Activated CD8-positive, alpha-beta T cell treated with anti-CD3 and anti-CD28 coated beads for 36 hours (primary cell): ENCODE results near the gene N4BP2. TPM values are rescaled to one million over a fixed set of nuclear protein-coding genes. Genes with fewer than 3 reads are reported as not detected.

Experiments
- ATAC-seq: fragments of 200-7000 bp; cut with Tn5 transposase; one replicate; pipeline ENCODE4 v1.10.0; 2021; ENCODE audit warnings: mild to moderate bottlenecking, moderate library complexity
- CTCF ChIA-PET: fragments of 350-600 bp; sonication (Branson Sonifier 250); formaldehyde crosslinking; loops from one replicate; lab custom pipeline; 2021; ENCODE audit warnings: antibody characterized with exemption; lab: Charles Lee
- POLR2A ChIA-PET: fragments of 350-600 bp; sonication (Branson Sonifier 250); formaldehyde crosslinking; loops from one replicate; lab custom pipeline; 2021; ENCODE audit warnings: antibody characterized with exemption; lab: Charles Lee
- DNase-seq: peaks from one replicate; pipeline ENCODE4 v3.0.0-alpha.2; 2020
- H3K27ac Mint-ChIP-seq: one replicate; pipeline ENCODE4 v1.8.0; 2021; ENCODE audit warnings: mild to moderate bottlenecking, mixed read lengths
- H3K27me3 Mint-ChIP-seq: one replicate; pipeline ENCODE4 v1.8.0; 2021; ENCODE audit warnings: mixed read lengths
- H3K36me3 Mint-ChIP-seq: one replicate; pipeline ENCODE4 v1.8.0; 2021; ENCODE audit warnings: low read depth, mixed read lengths
- H3K4me1 Mint-ChIP-seq: one replicate; pipeline ENCODE4 v1.8.0; 2021; ENCODE audit warnings: low read depth, mixed read lengths
- H3K4me3 Mint-ChIP-seq: one replicate; pipeline ENCODE4 v1.8.0; 2021; ENCODE audit warnings: mild to moderate bottlenecking, moderate library complexity, mixed read lengths
- H3K9me3 Mint-ChIP-seq: one replicate; pipeline ENCODE4 v1.8.0; 2021; ENCODE audit warnings: mixed read lengths
- CTCF ChIP-seq: fragments of 200-600 bp; IDR thresholded peaks from one replicate; pipeline ENCODE4 v1.8.0; 2022; ENCODE audit warnings: antibody characterized with exemption, mild to moderate bottlenecking
- intact Hi-C: fragments of 100-400 bp; cut with micrococcal nuclease; formaldehyde crosslinking; loops from one replicate; pipeline ENCODE4 v1.10.0; 2022
- total RNA-seq, 2 experiments: library from RNA; stranded (reverse); gene quantifications; one replicate each; pipeline ENCODE4 v1.2.3, GENCODE V29; 2021

The N4BP2 gene
- total RNA-seq, 2 experiments from 2014 or later: 17.4 to 17.5 TPM

- TF ChIP-seq CTCF: no peak
- peaks cover 8% of the 10 kb centered on the region for H3K27me3 Mint-ChIP-seq
- no peak for ATAC-seq
- DNase-seq: no peak
- H3K27ac Mint-ChIP-seq: no peak overlapping the region
- peaks cover 18% of the 10 kb centered on the region for H3K4me1 Mint-ChIP-seq
- intact Hi-C loops: no loop called here
- POLR2A ChIA-PET: no interaction called here
- peaks cover 3% of the 10 kb centered on the region for H3K36me3 Mint-ChIP-seq
- CTCF ChIA-PET: no interaction called here
- no peaks in the 10 kb centered on the region for H3K9me3 Mint-ChIP-seq
- no peak overlapping the region for H3K4me3 Mint-ChIP-seq
Observed at GRCh38 chr4:40053161-40053560, 3.5 kb upstream of the N4BP2 start.

GRCh38 chr4:40055511-40055862, 1.2 kb upstream of the N4BP2 start:
- Mint-ChIP-seq H3K4me3 (peak overlapping the region; percentile 96), H3K4me1 (peaks cover 32% of the 10 kb centered on the region), H3K9me3 (no peaks in the 10 kb centered on the region), H3K27ac (peak overlapping the region; percentile 95), H3K27me3 (peaks cover 6% of the 10 kb centered on the region), H3K36me3 (peaks cover 5% of the 10 kb centered on the region)
- peak; percentile 27 for ATAC-seq
- intact Hi-C loops: loop anchor here (5.0 kb wide), 3 partner anchors 142 to 252 kb away; partner anchors contain the start of gene RHOH
- TF ChIP-seq CTCF: no peak
- peak; percentile 82 for DNase-seq
- ChIA-PET CTCF (interaction anchor here (0.7 to 2.4 kb wide), 19 partner anchors 10 to 358 kb away, joined by 3 to 16 read pairs (median 5); partner anchors contain the start of gene UBE2K), POLR2A (interaction anchor here (0.5 to 3.3 kb wide), 21 partner anchors 9 to 701 kb away, joined by 3 to 24 read pairs (median 6); partner anchors contain the start of genes LIAS, PDS5A and UBE2K)

DNA sequence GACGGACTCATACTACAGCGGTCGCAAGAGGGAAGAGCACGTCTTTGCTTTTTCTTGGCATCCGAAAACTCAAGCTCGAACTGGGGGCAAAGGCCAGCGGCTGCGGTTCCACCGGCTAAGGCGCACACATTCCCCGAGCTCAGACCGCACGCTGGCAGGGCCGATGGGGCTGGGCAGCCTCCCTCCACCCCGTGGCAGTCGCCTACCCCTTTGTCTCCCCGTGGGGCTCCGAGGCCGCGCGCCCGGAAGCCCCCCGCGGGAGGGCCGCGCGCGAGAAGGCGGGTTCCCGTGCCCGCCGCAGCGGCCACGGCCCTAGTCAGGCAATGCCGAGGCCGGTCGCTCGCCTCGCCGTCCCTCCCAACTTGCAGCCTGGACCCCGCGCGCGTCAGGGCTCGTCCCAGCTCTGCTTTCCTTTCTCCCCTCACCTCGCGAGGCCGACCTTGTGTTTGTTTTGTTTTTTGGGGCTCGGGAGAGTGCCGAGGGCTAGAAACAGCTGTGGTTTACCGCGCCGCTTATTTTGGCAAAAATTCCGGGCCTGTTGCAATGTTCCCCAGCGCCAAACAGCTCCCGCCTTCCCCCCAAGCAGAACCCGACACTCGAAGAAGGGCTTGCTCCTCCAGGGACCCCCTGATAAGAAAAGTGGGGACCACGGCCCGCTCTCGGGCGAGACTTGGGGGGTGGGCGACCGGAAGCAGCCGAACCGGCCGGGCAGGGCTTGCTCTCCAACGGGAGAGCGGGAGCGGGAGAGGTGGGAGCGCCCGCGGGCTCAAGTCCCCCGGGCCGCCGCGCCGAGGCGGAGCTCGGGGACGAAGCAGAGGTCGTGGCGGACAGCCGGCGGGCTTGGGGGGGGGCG, 561 bp upstream of the N4BP2 start:
- DNase-seq (peak; percentile 64), ATAC-seq (peak; percentile 15)
- Mint-ChIP-seq H3K36me3 (peaks cover 5% of the 10 kb centered on the region), H3K27ac (peak overlapping the region; percentile 95), H3K27me3 (peaks cover 6% of the 10 kb centered on the region), H3K4me1 (peaks cover 32% of the 10 kb centered on the region), H3K9me3 (no peaks in the 10 kb centered on the region), H3K4me3 (peak overlapping the region; percentile 96)
- ChIA-PET CTCF (interaction anchor here (0.6 to 2.4 kb wide), 25 partner anchors 10 to 629 kb away, joined by 3 to 16 read pairs (median 4); partner anchors contain the start of gene UBE2K), POLR2A (interaction anchor here (0.5 to 3.3 kb wide), 34 partner anchors 10 to 702 kb away, joined by 3 to 24 read pairs (median 4); partner anchors contain the start of genes LIAS, PDS5A and UBE2K)
- TF ChIP-seq CTCF: no peak
- intact Hi-C loops: loop anchor here (5.0 kb wide), 3 partner anchors 141 to 251 kb away; partner anchors contain the start of gene RHOH

DNA sequence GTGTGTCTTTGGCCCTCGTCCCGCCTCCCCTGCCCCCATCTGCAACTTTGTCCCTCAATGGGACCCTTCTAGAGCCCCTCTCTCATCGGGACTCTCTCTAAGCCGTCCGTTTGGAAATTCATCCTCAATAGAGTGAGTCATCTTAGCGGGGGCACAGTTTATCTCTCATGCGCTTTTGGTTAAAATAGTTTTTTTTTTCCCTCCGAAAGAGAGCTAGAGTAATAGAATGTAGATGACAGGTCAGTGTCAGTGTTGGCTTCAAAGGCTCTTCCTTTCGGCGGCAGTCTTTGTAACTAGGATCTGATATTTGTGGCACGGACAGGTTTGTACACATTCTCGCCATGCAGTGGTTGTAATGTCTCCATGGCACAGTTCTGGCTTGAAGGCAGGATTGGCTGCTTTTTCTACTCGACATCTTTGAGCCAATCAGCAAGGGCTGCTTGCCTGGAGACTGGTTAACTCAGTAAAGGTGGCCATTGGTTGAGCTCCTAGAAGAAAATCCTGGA, 989 bp downstream of the N4BP2 start:
- intact Hi-C loops: loop anchor here (5.0 kb wide), 3 partner anchors 140 to 250 kb away; partner anchors contain the start of gene RHOH
- Mint-ChIP-seq H3K4me1 (peaks cover 34% of the 10 kb centered on the region), H3K9me3 (no peaks in the 10 kb centered on the region), H3K36me3 (peaks cover 8% of the 10 kb centered on the region), H3K27ac (peak overlapping the region; percentile 97), H3K27me3 (peaks cover 6% of the 10 kb centered on the region), H3K4me3 (peak overlapping the region; percentile 96)
- CTCF ChIA-PET: interaction anchor here (1.0 to 1.8 kb wide), 8 partner anchors 16 to 268 kb away, joined by 3 to 10 read pairs (median 4); no protein-coding TSS in a partner anchor
- DNase-seq: peak; percentile 87
- POLR2A ChIA-PET: interaction anchor here (0.6 to 3.2 kb wide), 10 partner anchors 9 to 552 kb away, joined by 3 to 17 read pairs (median 4); no protein-coding TSS in a partner anchor
- peak; percentile 78 for ATAC-seq
- no peak for TF ChIP-seq CTCF
